ENCODE data around the gene NRROS.

DNA sequence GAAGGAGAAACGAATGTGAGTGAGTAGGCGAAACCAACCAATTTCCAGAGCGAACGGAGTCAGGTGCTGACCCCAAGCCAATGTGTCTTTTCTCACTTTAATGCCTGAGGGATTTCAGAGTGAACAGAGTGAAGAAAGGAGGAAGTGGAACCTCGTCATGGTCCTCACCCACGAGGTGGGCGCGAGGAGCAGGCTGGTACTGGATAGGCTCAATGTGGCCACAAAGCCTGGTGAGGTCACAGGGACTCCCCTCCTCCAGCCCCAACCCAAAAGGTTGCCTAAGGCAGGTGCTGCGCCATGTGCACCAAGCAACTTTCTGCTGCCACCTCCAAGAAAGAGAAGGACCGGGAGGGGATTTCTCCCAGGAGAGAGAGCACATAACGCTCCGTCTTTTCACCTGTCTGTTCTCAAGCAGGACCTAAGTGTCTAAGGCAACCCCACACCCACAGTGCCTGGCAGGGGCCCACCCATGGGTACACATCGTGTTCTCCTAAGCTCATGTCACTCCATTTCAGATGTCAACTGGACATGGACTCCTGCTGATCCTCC is 3.8 kb downstream of the NRROS start:
- no peak for TF ChIP-seq EZH2 (IDR thresholded peaks at IDR 0.05; ENCODE audit: borderline replicate concordance)
- TF ChIP-seq, protein P1, sequence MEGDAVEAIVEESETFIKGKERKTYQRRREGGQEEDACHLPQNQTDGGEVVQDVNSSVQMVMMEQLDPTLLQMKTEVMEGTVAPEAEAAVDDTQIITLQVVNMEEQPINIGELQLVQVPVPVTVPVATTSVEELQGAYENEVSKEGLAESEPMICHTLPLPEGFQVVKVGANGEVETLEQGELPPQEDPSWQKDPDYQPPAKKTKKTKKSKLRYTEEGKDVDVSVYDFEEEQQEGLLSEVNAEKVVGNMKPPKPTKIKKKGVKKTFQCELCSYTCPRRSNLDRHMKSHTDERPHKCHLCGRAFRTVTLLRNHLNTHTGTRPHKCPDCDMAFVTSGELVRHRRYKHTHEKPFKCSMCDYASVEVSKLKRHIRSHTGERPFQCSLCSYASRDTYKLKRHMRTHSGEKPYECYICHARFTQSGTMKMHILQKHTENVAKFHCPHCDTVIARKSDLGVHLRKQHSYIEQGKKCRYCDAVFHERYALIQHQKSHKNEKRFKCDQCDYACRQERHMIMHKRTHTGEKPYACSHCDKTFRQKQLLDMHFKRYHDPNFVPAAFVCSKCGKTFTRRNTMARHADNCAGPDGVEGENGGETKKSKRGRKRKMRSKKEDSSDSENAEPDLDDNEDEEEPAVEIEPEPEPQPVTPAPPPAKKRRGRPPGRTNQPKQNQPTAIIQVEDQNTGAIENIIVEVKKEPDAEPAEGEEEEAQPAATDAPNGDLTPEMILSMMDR (IDR thresholded peaks at IDR 0.05; ENCODE audit: poor library complexity) = no peak

Measured in hepatocyte (in vitro differentiated cells).